GM12872 (cell line): ENCODE data around the gene SEMA5A.
A peak's percentile ranks its signal among the peaks of the same experiment; 100 is the strongest.

Source experiments
- CTCF ChIP-seq: IDR thresholded peaks from 3 replicates; pipeline ENCODE4 v1.5.1; 2011; ENCODE audit warnings: low read depth, mild to moderate bottlenecking, low read length, moderate library complexity; ENCODE audit not compliant: insufficient read depth

SEMA5A gene

GRCh38 chr5:9499498-9499876 is 46.4 kb downstream of the SEMA5A start:
- TF ChIP-seq CTCF = no peak

- TF ChIP-seq CTCF = peak; percentile 54
These were observed 47.1 kb downstream of the SEMA5A start for GRCh38 chr5:9498541-9499497.

- TF ChIP-seq CTCF = no peak
These were observed 48.5 kb downstream of the SEMA5A start for GRCh38 chr5:9497347-9497746.

- TF ChIP-seq CTCF = no peak
These were observed 49.1 kb downstream of the SEMA5A start for GRCh38 chr5:9496801-9497200.

GRCh38 chr5:9495121-9495520 is 50.8 kb downstream of the SEMA5A start:
- TF ChIP-seq CTCF = no peak

GRCh38 chr5:9494301-9494700 is 51.6 kb downstream of the SEMA5A start:
- no peak for TF ChIP-seq CTCF

GRCh38 chr5:9490494-9491097 is 55.3 kb downstream of the SEMA5A start:
- TF ChIP-seq CTCF = no peak
